Gastrocnemius medialis (tissue), 4 donors: ENCODE data around the gene SH2D5.

ENCODE experiments used
- CTCF ChIP-seq, 5 experiments: fragments of 450-650 bp in 3 of 5; fragments of 200-600 bp in 2 of 5; sonication (generic) in 2 of 5; IDR thresholded peaks in 4 of 5; conservative IDR thresholded peaks in 1 of 5; 1 replicate in 4 of 5; 2 replicates in 1 of 5; pipeline ENCODE4 v1.5.1; 2016 to 2019; ENCODE audit warnings: antibody characterized with exemption in 5 of 5, mild to moderate bottlenecking in 3 of 5, moderate library complexity in 3 of 5
- POLR2A ChIP-seq, 2 donors: fragments of 450-650 bp; IDR thresholded peaks; one replicate each; pipeline ENCODE4 v1.6.1; 2017; ENCODE audit warnings: antibody characterized with exemption in 2 of 2, mild to moderate bottlenecking in 2 of 2, moderate library complexity in 2 of 2

- TF ChIP-seq CTCF (IDR thresholded peaks at IDR 0.05 in 4 of 5, conservative IDR thresholded peaks at IDR 0.05 in 1 of 5) (no peak), POLR2A (IDR thresholded peaks at IDR 0.05) (no peak)
These were observed 6.7 kb upstream of the SH2D5 start for GRCh38 chr1:20739225-20739624.
